LNCaP clone FGC (cell line): ENCODE results near the gene ZNF175.

Experiments
- DNase-seq: peaks from one replicate; pipeline ENCODE4 v3.0.0-alpha.2; 2011; ENCODE audit warnings: low read depth
- H3K4me3 ChIP-seq: 2 replicates; pipeline ENCODE4 v1.5.1; 2011; ENCODE audit warnings: mild to moderate bottlenecking, low read depth, low read length, control low read depth
- TF ChIP-seq, protein P1 (sequence below): IDR thresholded peaks from 2 replicates; pipeline ENCODE4 v1.5.1; 2012; ENCODE audit warnings: mild to moderate bottlenecking; ENCODE audit not compliant: control insufficient read depth, insufficient read depth; ENCODE audit errors: extremely low read depth

Gene ZNF175

DNA sequence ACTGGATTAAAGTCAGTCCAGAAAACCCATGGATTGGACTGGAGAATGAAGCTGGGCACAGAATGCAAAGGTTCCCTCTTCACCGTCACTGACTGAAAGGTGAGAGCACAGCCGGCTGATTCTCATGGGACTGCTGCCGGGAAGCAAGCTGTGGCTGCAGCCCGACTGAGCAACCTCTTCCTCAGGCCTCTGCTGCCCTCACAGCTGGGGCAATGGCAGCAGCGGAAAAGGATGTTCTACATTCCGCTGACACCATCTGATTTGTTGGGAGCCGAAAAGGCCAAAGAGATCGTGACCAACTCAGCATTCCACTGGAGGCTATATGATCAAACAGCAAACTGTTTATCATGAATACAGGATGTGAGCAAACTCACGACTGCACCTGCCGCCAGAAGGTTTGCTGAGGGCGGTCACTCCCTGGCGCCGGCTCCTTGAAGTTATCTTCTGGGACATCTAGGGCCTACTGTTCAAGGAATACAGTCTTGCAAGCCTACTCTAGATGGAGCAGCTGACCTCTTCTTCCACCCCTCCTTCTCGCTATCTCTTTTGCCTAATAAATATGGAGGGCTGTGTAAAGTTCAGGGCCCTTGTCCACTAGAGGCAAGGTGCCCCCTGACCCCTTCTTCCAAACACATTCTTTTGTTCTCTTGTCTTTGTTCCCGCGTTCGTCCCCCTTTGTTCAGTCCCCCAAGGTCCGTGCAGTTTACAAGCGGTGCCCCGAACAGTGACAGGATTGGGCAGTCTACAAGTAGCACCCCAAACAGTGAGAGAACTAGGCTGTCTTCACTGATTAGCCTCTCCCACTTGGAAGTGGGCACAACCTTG lies 20.0 kb upstream of the ZNF175 start:
- TF ChIP-seq, protein P1, sequence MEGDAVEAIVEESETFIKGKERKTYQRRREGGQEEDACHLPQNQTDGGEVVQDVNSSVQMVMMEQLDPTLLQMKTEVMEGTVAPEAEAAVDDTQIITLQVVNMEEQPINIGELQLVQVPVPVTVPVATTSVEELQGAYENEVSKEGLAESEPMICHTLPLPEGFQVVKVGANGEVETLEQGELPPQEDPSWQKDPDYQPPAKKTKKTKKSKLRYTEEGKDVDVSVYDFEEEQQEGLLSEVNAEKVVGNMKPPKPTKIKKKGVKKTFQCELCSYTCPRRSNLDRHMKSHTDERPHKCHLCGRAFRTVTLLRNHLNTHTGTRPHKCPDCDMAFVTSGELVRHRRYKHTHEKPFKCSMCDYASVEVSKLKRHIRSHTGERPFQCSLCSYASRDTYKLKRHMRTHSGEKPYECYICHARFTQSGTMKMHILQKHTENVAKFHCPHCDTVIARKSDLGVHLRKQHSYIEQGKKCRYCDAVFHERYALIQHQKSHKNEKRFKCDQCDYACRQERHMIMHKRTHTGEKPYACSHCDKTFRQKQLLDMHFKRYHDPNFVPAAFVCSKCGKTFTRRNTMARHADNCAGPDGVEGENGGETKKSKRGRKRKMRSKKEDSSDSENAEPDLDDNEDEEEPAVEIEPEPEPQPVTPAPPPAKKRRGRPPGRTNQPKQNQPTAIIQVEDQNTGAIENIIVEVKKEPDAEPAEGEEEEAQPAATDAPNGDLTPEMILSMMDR, result no peak

DNA sequence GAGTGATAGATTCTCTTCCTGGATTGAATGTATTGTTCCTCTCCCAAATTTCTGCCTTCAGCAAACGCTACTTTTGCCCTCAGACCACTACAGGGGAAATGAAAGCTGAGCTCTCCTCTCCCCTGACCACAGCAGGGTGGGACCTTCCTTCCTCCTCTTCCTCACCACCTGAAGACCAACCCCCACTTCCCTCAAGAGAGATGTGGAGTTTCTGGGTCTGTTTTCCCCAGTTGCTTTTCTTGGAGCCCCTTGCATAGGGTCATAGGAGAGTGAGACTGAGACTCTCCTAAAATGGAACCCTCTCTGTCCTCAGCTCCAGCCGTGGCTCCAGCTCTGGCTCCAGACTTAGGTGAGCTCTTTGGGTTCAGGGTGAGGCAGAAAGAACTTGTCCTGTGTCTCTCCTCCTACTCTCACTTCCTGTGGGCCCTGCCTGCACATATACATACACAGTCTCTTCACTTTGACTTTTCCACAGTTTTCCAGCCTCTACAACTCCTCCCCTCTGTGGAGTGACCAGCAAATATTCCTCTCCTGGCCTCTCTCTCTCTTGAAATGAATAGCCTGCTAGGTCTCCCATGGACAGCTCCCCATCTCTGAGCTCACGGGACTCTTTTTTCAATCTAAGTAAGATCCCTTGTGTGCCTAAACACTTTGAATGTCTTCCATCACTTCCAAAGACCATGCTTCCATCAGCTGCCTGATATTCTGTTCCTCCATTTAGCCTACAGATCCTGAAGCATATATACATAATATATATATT lies 19.2 kb upstream of the ZNF175 start:
- no peak for DNase-seq
- TF ChIP-seq, protein P1, result no peak

More for the DNA sequence above, 20.0 kb upstream of the ZNF175 start:
- DNase-seq, result no peak
- H3K4me3 ChIP-seq, result no peak overlapping the region

DNA sequence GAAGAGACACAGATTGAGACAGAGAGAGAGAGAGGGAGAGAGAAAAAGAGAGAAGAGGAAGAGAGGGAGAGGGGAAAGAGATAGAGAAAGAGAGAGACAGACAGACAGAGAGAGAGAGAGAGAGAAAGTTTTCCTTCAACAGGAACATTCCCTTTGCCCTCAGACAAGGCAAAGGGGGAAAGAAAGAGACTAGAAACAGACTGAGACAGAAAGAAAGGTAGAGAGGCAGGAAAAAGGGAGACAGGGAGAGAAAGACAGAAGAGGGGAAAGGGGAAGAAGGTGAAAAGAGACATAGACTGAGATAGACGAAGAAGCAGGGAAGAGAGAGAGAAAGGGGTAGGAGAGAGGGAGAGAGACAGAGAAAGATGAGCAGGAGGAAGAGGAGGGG lies 18.5 kb upstream of the ZNF175 start:
- TF ChIP-seq, protein P1, result no peak
- DNase-seq, result no peak
- no peak overlapping the region for H3K4me3 ChIP-seq

More for the DNA sequence above, 19.2 kb upstream of the ZNF175 start:
- no peak overlapping the region for H3K4me3 ChIP-seq

DNA sequence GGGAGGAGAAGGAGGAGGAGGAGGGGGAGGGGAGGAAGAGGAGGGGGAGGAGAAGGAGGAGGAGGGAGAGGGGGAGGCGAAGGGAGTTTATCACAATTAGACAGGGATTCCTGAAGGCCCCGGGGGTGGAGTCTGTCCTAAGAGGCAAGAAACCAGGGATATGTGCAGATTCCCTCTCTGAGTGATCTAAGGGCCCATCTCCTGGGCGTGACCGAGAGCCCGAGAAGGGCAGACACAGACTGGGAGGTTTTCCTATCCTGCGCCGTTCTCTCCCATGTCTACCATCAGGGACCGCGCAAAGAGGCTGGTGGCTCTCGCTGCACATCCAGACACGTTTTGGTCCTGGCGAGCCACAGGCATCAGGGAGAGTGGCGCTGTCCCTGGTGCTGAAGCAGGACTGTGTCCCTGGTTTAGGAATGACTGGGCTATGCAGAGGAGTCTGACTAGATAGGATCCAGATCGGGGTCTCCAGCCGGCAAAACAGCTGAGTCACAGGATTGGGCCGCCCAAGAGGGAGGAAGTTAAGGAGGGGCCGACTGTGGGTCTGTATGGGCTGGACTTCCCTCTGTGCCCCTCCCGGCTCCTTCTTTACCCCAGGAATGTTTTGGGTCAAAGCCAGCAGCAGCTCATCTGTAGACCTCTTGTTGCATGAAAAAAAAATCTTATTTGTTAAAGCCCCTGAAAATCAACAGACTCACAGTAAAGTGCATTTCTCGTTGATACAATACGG lies 17.9 kb upstream of the ZNF175 start:
- peak; percentile 33 for DNase-seq
- no peak overlapping the region for H3K4me3 ChIP-seq
- TF ChIP-seq, protein P1, result no peak

DNA sequence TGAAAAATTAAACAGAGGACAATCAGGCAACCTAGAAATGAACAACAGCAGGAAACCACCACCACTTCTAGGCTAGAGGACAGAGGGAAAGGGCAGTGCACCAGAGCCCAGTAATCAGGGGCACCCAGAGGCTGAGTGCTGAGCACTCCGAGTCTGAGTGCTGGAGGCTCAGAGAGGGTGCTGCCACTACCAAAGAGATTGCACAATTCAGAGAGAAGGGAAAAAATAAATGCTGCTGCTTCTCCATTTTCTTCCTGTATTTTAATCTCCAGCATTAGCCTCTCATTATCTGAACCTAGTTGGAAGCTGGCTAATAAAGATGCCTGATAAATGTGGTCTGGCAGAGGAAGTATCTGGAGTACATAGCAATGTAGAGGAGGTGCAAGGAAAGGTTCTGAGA lies 11.8 kb upstream of the ZNF175 start:
- TF ChIP-seq, protein P1, result no peak
- DNase-seq, result no peak
- H3K4me3 ChIP-seq, result no peak overlapping the region

DNA sequence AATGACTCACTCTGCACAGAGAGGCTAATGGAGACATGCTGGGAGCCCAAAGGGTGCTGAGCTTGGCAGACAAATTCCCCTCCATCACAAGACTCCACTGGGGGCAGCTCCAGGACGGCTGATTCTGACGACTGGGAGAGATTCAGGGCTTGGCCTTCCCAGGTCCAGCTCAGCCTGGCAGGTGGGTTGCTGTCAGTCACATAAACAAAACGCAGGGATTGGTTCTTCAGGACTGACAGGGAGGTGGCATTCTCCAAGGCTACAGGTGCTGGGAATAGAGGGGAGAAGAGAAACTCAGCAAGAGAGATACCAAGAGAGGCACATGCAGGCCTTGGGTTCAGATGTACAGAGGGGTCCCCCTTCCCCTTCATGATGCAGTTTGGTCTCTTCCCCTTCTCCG lies 10.7 kb upstream of the ZNF175 start:
- no peak overlapping the region for H3K4me3 ChIP-seq
- DNase-seq, result no peak
- TF ChIP-seq, protein P1, result no peak
